Breast epithelium (tissue), 3 donors: ENCODE data around the gene RGPD5.
"Not testable (repeated sequence)": the region's sequence is repeated elsewhere in the genome, so short reads cannot be mapped to it uniquely, and the experiment has no call there.

Experiments used
- POLR2A ChIP-seq: fragments of 450-650 bp; IDR thresholded peaks from one replicate; pipeline ENCODE4 v1.6.1; 2016; ENCODE audit warnings: antibody characterized with exemption, mild to moderate bottlenecking, moderate library complexity
- TF ChIP-seq, protein P1 (sequence below), 3 donors: fragments of 450-650 bp; IDR thresholded peaks; one replicate each; pipeline ENCODE4 v1.5.1; 2016 to 2017; ENCODE audit warnings: antibody characterized with exemption in 3 of 3, mild to moderate bottlenecking in 3 of 3, moderate library complexity in 3 of 3

DNA sequence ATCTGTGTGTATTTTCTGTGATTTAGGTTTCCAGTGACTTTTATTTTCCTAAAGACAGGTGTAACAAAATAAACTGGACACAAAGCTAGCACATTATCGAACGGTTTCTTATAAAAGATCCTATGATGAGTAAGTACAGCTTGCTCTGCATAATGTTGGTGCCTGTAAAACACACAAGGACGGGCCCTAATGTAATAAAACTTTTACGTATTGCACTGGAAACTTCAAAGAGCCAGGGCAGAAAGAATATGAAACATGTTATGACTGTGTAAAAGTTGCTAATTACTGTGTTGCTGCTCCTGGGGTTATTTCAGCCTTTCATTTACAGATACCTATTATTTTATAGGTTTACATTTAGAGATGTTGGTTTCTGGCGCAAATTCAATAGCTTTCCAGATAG is 32.1 kb upstream of the RGPD5 start:
- TF ChIP-seq, protein P1, sequence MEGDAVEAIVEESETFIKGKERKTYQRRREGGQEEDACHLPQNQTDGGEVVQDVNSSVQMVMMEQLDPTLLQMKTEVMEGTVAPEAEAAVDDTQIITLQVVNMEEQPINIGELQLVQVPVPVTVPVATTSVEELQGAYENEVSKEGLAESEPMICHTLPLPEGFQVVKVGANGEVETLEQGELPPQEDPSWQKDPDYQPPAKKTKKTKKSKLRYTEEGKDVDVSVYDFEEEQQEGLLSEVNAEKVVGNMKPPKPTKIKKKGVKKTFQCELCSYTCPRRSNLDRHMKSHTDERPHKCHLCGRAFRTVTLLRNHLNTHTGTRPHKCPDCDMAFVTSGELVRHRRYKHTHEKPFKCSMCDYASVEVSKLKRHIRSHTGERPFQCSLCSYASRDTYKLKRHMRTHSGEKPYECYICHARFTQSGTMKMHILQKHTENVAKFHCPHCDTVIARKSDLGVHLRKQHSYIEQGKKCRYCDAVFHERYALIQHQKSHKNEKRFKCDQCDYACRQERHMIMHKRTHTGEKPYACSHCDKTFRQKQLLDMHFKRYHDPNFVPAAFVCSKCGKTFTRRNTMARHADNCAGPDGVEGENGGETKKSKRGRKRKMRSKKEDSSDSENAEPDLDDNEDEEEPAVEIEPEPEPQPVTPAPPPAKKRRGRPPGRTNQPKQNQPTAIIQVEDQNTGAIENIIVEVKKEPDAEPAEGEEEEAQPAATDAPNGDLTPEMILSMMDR (IDR thresholded peaks at IDR 0.05), result not testable (repeated sequence)
- TF ChIP-seq POLR2A, result not testable (repeated sequence)
